Body of pancreas (tissue), 4 donors: ENCODE results near the gene MYLK3. TPM values are rescaled to one million over a fixed set of nuclear protein-coding genes. Genes with fewer than 3 reads are reported as not detected.
A peak's percentile ranks its signal among the peaks of the same experiment; 100 is the strongest.

Source experiments
- ATAC-seq: fragments of 150-250 bp; one replicate; pipeline ENCODE4 v1.9.1; 2016
- DNase-seq, 4 donors: peaks; one replicate each; pipeline ENCODE4 v3.0.0-alpha.2; 2019
- H3K27ac ChIP-seq, 4 donors: fragments of 200-600 bp; sonication (generic); 1 replicate in 3 of 4; 2 replicates in 1 of 4; pipeline versions ENCODE4 v1.5.1 to v1.6.1; 2016 to 2019; ENCODE audit warnings: mild to moderate bottlenecking in 1 of 4, mixed read lengths in 1 of 4, moderate library complexity in 1 of 4
- H3K27me3 ChIP-seq, 2 donors: fragments of 200-600 bp; sonication (generic); one replicate each; pipeline ENCODE4 v1.6.0; 2016; ENCODE audit warnings: mild to moderate bottlenecking in 1 of 2
- H3K36me3 ChIP-seq, 2 donors: fragments of 200-600 bp; sonication (generic); replicated peaks in 1 of 2; 2 replicates each; pipeline ENCODE4 v1.5.1; 2016; ENCODE audit warnings: low read depth in 2 of 2; ENCODE audit not compliant: insufficient read depth in 1 of 2
- H3K4me1 ChIP-seq: fragments of 200-600 bp; sonication (generic); one replicate; pipeline ENCODE4 v1.6.0; 2016
- H3K4me3 ChIP-seq, 2 donors: fragments of 200-600 bp; sonication (generic); 1 replicate in 1 of 2; 2 replicates in 1 of 2; pipeline ENCODE4 v1.5.1; 2016 to 2019
- H3K9me3 ChIP-seq, 3 donors: fragments of 200-600 bp; sonication (generic); 1 replicate in 2 of 3; 2 replicates in 1 of 3; pipeline ENCODE4 v1.5.1; 2016
- CTCF ChIP-seq, 7 experiments: fragments of 450-650 bp in 4 of 7; fragments of 200-600 bp in 3 of 7; sonication (generic) in 3 of 7; IDR thresholded peaks; one replicate each; pipeline ENCODE4 v1.5.1; 2016 to 2019; ENCODE audit warnings: antibody characterized with exemption in 7 of 7
- POLR2A ChIP-seq, 3 donors: fragments of 450-650 bp; IDR thresholded peaks; one replicate each; pipeline ENCODE4 v1.6.1; 2016; ENCODE audit warnings: antibody characterized with exemption in 3 of 3, mild to moderate bottlenecking in 2 of 3
- WGBS, 2 donors: methylation state at CpG; one replicate each; pipeline ENCODE4 v1.1.5; 2017; 5-methylcytosine and 5-hydroxymethylcytosine counted together
- intact Hi-C: fragments of 100-400 bp; cut with DNase I; formaldehyde crosslinking; loops from one replicate; pipeline ENCODE4 v1.15.1; 2023
- total RNA-seq, 2 donors: library from RNA; depleted of rRNA; stranded (reverse); fragments of >200 nt; gene quantifications; one replicate each; pipeline ENCODE4 v1.1.0, GENCODE V29; 2016

MYLK3 gene
- total RNA-seq, 2 donors from 2014 or later, result 0.26 TPM; not detected in 1

GRCh38 chr16:46790599-46791270, 42.6 kb upstream of the MYLK3 start:
- ATAC-seq, result no peak
- no peak overlapping the region for H3K4me3 ChIP-seq
- no peaks in the 10 kb centered on the region for H3K9me3 ChIP-seq
- 74 to 76% methylated on average over 8 of the region's 8 CpGs for whole genome bisulfite sequencing, 2 donors
- intact Hi-C loops, result no loop called here
- H3K36me3 ChIP-seq, result no peaks in the 10 kb centered on the region
- H3K27me3 ChIP-seq, result no peaks in the 10 kb centered on the region
- no peak for DNase-seq
- no peak for TF ChIP-seq CTCF (IDR thresholded peaks at IDR 0.05)
- no peak for TF ChIP-seq POLR2A (IDR thresholded peaks at IDR 0.05)
- peak overlapping the region in 1 of 4 donors; percentile 35 for H3K27ac ChIP-seq
- H3K4me1 ChIP-seq, result peaks cover 6% of the 10 kb centered on the region

- peak overlapping the region; percentile 3 to 54 (median 38) for H3K27ac ChIP-seq
- TF ChIP-seq POLR2A (IDR thresholded peaks at IDR 0.05), result peak; percentile 11 to 65 (median 48)
- TF ChIP-seq CTCF (IDR thresholded peaks at IDR 0.05), result no peak
- H3K9me3 ChIP-seq, result no peaks in the 10 kb centered on the region
- H3K27me3 ChIP-seq, result no peaks in the 10 kb centered on the region
- H3K36me3 ChIP-seq, result no peaks in the 10 kb centered on the region
- peak; percentile 85 to 88 (median 86) for DNase-seq
- ATAC-seq, result peak; percentile 97
- intact Hi-C loops, result no loop called here
- 4 to 14% methylated on average over 18 to 41 of the region's 43 CpGs for WGBS, 2 donors
- H3K4me3 ChIP-seq, result peak overlapping the region; percentile 19 to 57
- peaks cover 6% of the 10 kb centered on the region for H3K4me1 ChIP-seq
These were observed 41.6 kb upstream of the MYLK3 start for GRCh38 chr16:46789499-46790414.

GRCh38 chr16:46788891-46789474, 40.8 kb upstream of the MYLK3 start:
- H3K4me3 ChIP-seq, result no peak overlapping the region
- no peak for ATAC-seq
- H3K27ac ChIP-seq, result peak overlapping the region in 2 of 4 donors; percentile 40 to 54
- H3K27me3 ChIP-seq, result no peaks in the 10 kb centered on the region
- peaks cover 6% of the 10 kb centered on the region for H3K4me1 ChIP-seq
- H3K36me3 ChIP-seq, result no peaks in the 10 kb centered on the region
- WGBS, 2 donors, result 48 to 58% methylated on average over 3 of the region's 3 CpGs
- no peak for DNase-seq
- no peaks in the 10 kb centered on the region for H3K9me3 ChIP-seq
- TF ChIP-seq POLR2A (IDR thresholded peaks at IDR 0.05) (no peak), CTCF (IDR thresholded peaks at IDR 0.05) (no peak)
- intact Hi-C loops, result no loop called here

GRCh38 chr16:46787909-46788308, 39.8 kb upstream of the MYLK3 start:
- Histone ChIP-seq H3K27ac (no peak overlapping the region), H3K4me3 (no peak overlapping the region), H3K4me1 (peaks cover 6% of the 10 kb centered on the region), H3K9me3 (no peaks in the 10 kb centered on the region), H3K36me3 (no peaks in the 10 kb centered on the region), H3K27me3 (no peaks in the 10 kb centered on the region)
- DNase-seq (no peak), ATAC-seq (no peak)
- intact Hi-C loops, result no loop called here
- 85 to 93% methylated on average over 1 of the region's 1 CpG for WGBS, 2 donors
- TF ChIP-seq POLR2A (IDR thresholded peaks at IDR 0.05) (no peak), CTCF (IDR thresholded peaks at IDR 0.05) (no peak)
